D721Med (cell line): ENCODE measurements around the gene UNC13B.

ENCODE experiments used
- DNase-seq: peaks from one replicate; pipeline ENCODE4 v3.0.0; 2011; ENCODE audit warnings: low spot score; ENCODE audit not compliant: insufficient read length
- FAIRE-seq: peaks from 2 replicates; lab custom pipeline; 2011; peaks lifted over from hg19 to GRCh38; lab: Jason Lieb, UNC
- TF ChIP-seq, protein P1 (sequence below): IDR thresholded peaks from 2 replicates; pipeline ENCODE4 v1.5.1; 2012; ENCODE audit warnings: mild to moderate bottlenecking, control low read depth; ENCODE audit not compliant: insufficient read depth; ENCODE audit errors: missing control alignments

Gene UNC13B

GRCh38 chr9:35190203-35190602, 28.4 kb downstream of the UNC13B start:
- FAIRE-seq (no peak), DNase-seq (no peak)
- TF ChIP-seq, protein P1, sequence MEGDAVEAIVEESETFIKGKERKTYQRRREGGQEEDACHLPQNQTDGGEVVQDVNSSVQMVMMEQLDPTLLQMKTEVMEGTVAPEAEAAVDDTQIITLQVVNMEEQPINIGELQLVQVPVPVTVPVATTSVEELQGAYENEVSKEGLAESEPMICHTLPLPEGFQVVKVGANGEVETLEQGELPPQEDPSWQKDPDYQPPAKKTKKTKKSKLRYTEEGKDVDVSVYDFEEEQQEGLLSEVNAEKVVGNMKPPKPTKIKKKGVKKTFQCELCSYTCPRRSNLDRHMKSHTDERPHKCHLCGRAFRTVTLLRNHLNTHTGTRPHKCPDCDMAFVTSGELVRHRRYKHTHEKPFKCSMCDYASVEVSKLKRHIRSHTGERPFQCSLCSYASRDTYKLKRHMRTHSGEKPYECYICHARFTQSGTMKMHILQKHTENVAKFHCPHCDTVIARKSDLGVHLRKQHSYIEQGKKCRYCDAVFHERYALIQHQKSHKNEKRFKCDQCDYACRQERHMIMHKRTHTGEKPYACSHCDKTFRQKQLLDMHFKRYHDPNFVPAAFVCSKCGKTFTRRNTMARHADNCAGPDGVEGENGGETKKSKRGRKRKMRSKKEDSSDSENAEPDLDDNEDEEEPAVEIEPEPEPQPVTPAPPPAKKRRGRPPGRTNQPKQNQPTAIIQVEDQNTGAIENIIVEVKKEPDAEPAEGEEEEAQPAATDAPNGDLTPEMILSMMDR, result no peak

DNA sequence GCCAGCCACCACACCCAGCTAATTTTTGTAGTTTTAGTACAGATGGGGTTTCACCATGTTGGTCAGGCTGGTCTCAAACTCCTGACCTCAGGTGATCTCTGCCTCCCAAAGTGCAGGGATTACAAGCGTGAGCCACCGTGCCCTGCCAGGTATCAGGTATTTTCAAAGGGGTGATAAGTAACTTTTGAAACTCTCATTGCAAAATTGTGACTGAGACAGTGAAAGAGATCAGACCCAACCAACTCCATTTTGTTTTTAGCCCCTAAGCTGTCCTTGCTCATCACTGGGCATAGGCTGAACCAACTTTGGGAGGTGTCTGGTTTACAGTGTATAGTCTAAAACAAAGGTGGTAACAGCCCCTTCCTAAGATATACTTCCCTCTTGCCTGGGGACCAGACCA, 29.3 kb downstream of the UNC13B start:
- TF ChIP-seq, protein P1, result no peak
- no peak for DNase-seq
- no peak for FAIRE-seq

DNA sequence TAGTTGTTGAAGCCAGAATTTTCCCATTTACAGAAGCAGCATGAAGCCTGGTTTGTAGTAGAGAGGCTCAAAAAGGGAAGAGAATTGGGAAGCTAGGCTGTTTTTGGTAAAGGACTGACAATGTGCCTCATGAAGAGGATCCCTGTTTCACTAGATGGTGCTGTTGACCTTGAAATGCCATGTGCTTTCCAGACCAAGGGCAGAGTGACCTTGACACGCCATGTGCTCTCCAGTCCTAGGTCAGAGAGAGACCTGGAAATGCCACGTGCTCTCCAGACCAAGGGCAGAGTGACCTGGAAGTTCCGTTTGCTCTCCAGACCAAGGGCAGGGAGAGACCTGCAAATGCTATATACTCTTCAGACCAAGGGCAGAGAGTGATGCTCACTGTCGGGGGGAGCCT, 32.0 kb downstream of the UNC13B start:
- DNase-seq (no peak), FAIRE-seq (no peak)

DNA sequence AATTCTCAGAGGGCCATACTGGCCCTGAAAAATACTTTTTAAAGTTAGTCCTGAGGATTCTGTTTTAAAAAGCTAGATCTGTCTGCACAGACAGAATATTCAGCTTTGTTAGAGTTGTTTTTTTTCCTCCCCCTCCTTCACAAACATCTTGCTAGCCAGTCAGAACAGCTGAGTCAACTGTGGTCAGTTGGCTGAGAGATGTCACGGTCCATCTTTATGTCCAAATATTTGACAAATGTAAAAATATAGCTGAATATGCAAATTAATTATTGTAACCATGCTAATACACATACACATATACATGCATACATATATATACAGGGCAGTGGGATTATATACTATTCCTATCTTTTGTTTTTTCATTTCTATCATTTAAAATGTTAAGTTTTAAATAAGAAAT, 33.9 kb downstream of the UNC13B start:
- DNase-seq (no peak), FAIRE-seq (no peak)
- TF ChIP-seq, protein P1, result no peak

More for the DNA sequence above, 32.0 kb downstream of the UNC13B start:
- TF ChIP-seq, protein P1, result no peak

- FAIRE-seq, result no peak
- TF ChIP-seq, protein P1, result no peak
- DNase-seq, result no peak
Measured at GRCh38 chr9:35198191-35198590, 36.4 kb downstream of the UNC13B start.

- FAIRE-seq (no peak), DNase-seq (no peak)
- TF ChIP-seq, protein P1, result no peak
Measured at GRCh38 chr9:35203528-35203927, 41.7 kb downstream of the UNC13B start.

DNA sequence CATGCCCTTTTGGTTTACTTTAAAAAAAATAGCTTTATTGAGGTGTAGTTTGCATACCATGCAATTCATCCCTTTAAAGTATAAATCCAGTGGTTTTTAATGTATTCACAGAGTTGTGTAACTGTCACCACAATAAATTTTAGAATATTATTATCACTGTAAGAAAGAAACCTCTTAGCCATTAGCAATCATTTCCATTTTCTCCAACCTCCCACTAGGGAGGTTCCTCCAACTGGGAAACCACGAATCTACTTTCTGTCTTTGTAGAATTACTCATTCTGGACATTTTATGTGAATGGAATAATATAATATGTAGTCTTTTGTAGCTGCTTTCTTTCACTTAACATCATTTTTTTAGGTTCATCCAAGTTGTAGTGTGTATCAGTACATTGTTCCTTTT, 43.5 kb downstream of the UNC13B start:
- DNase-seq, result no peak
- FAIRE-seq, result no peak
- TF ChIP-seq, protein P1, result no peak
